Dendritic cell treated with granulocyte-macrophage colony-stimulating factor and Interleukin-4, amounts not matched to agents 40 ng/mL and 50 ng/mL, for 4 days (primary cell): ENCODE results near the gene SUCO.
"Not testable (repeated sequence)": the region's sequence is repeated elsewhere in the genome, so short reads cannot be mapped to it uniquely, and the experiment has no call there.

Experiments used
- H3K27ac Mint-ChIP-seq: one replicate; pipeline ENCODE4 v1.8.0; 2022; ENCODE audit warnings: mild to moderate bottlenecking, mixed read lengths
- H3K27me3 Mint-ChIP-seq: one replicate; pipeline ENCODE4 v1.8.0; 2022; ENCODE audit warnings: mild to moderate bottlenecking, mixed read lengths
- H3K36me3 Mint-ChIP-seq: one replicate; pipeline ENCODE4 v1.8.0; 2022; ENCODE audit warnings: low read depth, mixed read lengths
- H3K4me1 Mint-ChIP-seq: one replicate; pipeline ENCODE4 v1.8.0; 2022; ENCODE audit warnings: low read depth, mixed read lengths
- H3K4me3 Mint-ChIP-seq: one replicate; pipeline ENCODE4 v1.8.0; 2022; ENCODE audit warnings: mild to moderate bottlenecking, moderate library complexity, mixed read lengths
- H3K9me3 Mint-ChIP-seq: one replicate; pipeline ENCODE4 v1.8.0; 2022; ENCODE audit warnings: mixed read lengths
- intact Hi-C: fragments of 100-400 bp; cut with micrococcal nuclease; formaldehyde crosslinking; loops from one replicate; pipeline ENCODE4 v1.15.0; 2022

SUCO gene

GRCh38 chr1:172620603-172621002 is 87.7 kb downstream of the SUCO start:
- Mint-ChIP-seq H3K36me3 (peaks cover 11% of the 10 kb centered on the region), H3K4me1 (peaks cover 32% of the 10 kb centered on the region), H3K9me3 (peaks cover 34% of the 10 kb centered on the region)
- intact Hi-C loops, H3K27ac Mint-ChIP-seq, H3K27me3 Mint-ChIP-seq, H3K4me3 Mint-ChIP-seq: not testable (repeated sequence)

GRCh38 chr1:172622541-172622940 is 89.6 kb downstream of the SUCO start:
- H3K4me3 Mint-ChIP-seq: no peak overlapping the region
- intact Hi-C loops: no loop called here
- peaks cover 23% of the 10 kb centered on the region for H3K4me1 Mint-ChIP-seq
- peaks cover 22% of the 10 kb centered on the region for H3K9me3 Mint-ChIP-seq
- H3K27me3 Mint-ChIP-seq: no peaks in the 10 kb centered on the region
- H3K36me3 Mint-ChIP-seq: peaks cover 11% of the 10 kb centered on the region
- no peak overlapping the region for H3K27ac Mint-ChIP-seq

DNA sequence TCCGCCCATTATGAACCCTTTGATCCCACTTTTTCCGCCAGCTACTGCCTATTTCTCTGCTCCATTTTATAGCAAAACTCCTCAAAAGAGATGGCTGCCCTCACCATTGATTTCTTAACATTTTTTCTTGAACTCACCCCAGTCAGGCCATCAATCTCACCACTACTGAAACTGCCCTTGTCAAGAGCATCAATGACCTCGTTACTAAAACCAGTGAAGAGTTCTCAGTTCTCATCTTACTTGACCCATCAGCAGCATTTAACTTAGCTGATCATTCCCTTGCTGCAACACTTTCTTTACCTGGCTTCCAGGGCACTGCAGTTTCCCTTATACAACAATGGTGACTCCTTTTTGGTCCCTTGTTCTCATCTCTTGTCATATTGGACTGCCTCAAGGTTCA is 90.8 kb downstream of the SUCO start:
- intact Hi-C loops: no loop called here
- peaks cover 23% of the 10 kb centered on the region for H3K4me1 Mint-ChIP-seq
- peaks cover 11% of the 10 kb centered on the region for H3K36me3 Mint-ChIP-seq
- no peaks in the 10 kb centered on the region for H3K27me3 Mint-ChIP-seq
- H3K27ac Mint-ChIP-seq: no peak overlapping the region
- peaks cover 22% of the 10 kb centered on the region for H3K9me3 Mint-ChIP-seq
- no peak overlapping the region for H3K4me3 Mint-ChIP-seq

DNA sequence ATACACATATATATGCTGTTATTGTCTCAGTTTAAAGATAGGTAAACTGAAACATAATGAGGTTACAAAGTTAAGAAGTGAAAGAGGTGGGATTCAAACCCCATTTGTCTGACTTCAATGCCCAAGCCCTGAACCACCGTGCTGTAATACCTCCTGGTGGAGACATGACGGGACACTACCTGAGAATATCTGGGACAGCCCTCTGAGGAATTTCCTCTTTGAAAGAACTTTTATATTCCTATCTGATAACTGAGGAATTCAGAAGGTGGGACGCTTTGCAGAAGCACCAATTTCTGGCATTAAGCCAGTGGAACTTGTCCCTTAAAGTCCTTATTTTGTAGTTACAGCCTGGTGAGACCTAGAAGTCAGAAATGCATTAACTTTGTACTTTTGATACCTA is 93.9 kb downstream of the SUCO start:
- Mint-ChIP-seq H3K9me3 (no peaks in the 10 kb centered on the region), H3K36me3 (no peaks in the 10 kb centered on the region), H3K27me3 (no peaks in the 10 kb centered on the region), H3K4me1 (peaks cover 40% of the 10 kb centered on the region), H3K4me3 (no peak overlapping the region), H3K27ac (no peak overlapping the region)
- intact Hi-C loops: no loop called here

DNA sequence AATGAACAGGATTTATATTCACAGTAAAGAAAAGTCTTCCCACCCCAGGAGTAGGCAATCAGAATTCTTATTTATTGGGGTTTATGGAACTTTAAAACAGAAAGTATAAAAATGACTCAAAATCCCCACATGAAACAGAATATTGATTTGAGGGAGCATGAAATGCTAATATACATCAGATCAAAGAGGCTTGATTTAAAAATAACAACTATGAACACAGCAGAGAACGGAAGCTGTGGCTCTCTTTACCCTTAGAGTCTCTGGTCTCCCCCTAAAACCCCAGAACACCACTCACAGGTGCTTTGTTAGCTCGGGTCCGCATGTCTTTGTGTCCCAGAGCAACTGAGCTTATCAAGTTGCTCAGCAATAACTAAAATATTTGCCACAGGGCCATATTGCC is 94.8 kb downstream of the SUCO start:
- H3K27me3 Mint-ChIP-seq: no peaks in the 10 kb centered on the region
- no peaks in the 10 kb centered on the region for H3K9me3 Mint-ChIP-seq
- no peaks in the 10 kb centered on the region for H3K36me3 Mint-ChIP-seq
- H3K27ac Mint-ChIP-seq: no peak overlapping the region
- H3K4me1 Mint-ChIP-seq: peaks cover 31% of the 10 kb centered on the region
- H3K4me3 Mint-ChIP-seq: no peak overlapping the region
- intact Hi-C loops: no loop called here

GRCh38 chr1:172628401-172628800 is 95.5 kb downstream of the SUCO start:
- no peak overlapping the region for H3K27ac Mint-ChIP-seq
- H3K9me3 Mint-ChIP-seq: no peaks in the 10 kb centered on the region
- no peak overlapping the region for H3K4me3 Mint-ChIP-seq
- H3K27me3 Mint-ChIP-seq: no peaks in the 10 kb centered on the region
- H3K36me3 Mint-ChIP-seq: no peaks in the 10 kb centered on the region
- H3K4me1 Mint-ChIP-seq: peaks cover 29% of the 10 kb centered on the region
- intact Hi-C loops: no loop called here

- intact Hi-C loops: no loop called here
- peaks cover 29% of the 10 kb centered on the region for H3K4me1 Mint-ChIP-seq
These were observed 96.2 kb downstream of the SUCO start for GRCh38 chr1:172629170-172629569.

DNA sequence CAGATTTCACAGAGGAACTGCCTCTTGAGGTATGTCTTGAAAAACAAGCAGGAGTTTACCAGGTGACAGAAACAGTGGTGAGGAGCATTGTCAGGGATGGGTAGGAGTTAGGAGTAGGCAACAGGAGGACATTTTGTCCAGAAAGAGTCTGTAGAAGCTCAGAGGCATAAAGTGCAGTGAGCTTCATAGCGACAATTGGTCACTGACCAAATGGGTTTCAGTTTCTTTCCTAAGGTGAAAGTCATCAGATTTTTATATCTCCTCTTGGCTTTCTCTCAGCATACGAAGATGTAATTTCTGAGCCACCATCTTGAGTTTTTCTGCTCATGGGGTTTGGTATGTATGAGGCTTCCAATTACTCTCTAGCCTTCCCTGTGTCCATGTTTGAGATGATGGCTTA is 96.7 kb downstream of the SUCO start:
- no peaks in the 10 kb centered on the region for H3K36me3 Mint-ChIP-seq
- H3K4me1 Mint-ChIP-seq: peaks cover 29% of the 10 kb centered on the region
- no peaks in the 10 kb centered on the region for H3K9me3 Mint-ChIP-seq
- no peak overlapping the region for H3K4me3 Mint-ChIP-seq
- H3K27ac Mint-ChIP-seq: no peak overlapping the region
- intact Hi-C loops: no loop called here
- no peaks in the 10 kb centered on the region for H3K27me3 Mint-ChIP-seq

More at GRCh38 chr1:172629170-172629569, 96.2 kb downstream of the SUCO start:
- Mint-ChIP-seq H3K4me3 (no peak overlapping the region), H3K9me3 (no peaks in the 10 kb centered on the region), H3K27ac (no peak overlapping the region), H3K27me3 (no peaks in the 10 kb centered on the region), H3K36me3 (no peaks in the 10 kb centered on the region)

- H3K36me3 Mint-ChIP-seq: no peaks in the 10 kb centered on the region
- H3K9me3 Mint-ChIP-seq: no peaks in the 10 kb centered on the region
- no peaks in the 10 kb centered on the region for H3K27me3 Mint-ChIP-seq
- no peak overlapping the region for H3K4me3 Mint-ChIP-seq
- intact Hi-C loops: no loop called here
- H3K27ac Mint-ChIP-seq: no peak overlapping the region
- peaks cover 28% of the 10 kb centered on the region for H3K4me1 Mint-ChIP-seq
These were observed 97.3 kb downstream of the SUCO start for GRCh38 chr1:172630056-172630818.

- H3K4me3 Mint-ChIP-seq: no peak overlapping the region
- H3K36me3 Mint-ChIP-seq: no peaks in the 10 kb centered on the region
- H3K27ac Mint-ChIP-seq: no peak overlapping the region
- H3K27me3 Mint-ChIP-seq: no peaks in the 10 kb centered on the region
- intact Hi-C loops: no loop called here
- H3K4me1 Mint-ChIP-seq: peaks cover 21% of the 10 kb centered on the region
- no peaks in the 10 kb centered on the region for H3K9me3 Mint-ChIP-seq
These were observed 97.9 kb downstream of the SUCO start for GRCh38 chr1:172630868-172631267.

DNA sequence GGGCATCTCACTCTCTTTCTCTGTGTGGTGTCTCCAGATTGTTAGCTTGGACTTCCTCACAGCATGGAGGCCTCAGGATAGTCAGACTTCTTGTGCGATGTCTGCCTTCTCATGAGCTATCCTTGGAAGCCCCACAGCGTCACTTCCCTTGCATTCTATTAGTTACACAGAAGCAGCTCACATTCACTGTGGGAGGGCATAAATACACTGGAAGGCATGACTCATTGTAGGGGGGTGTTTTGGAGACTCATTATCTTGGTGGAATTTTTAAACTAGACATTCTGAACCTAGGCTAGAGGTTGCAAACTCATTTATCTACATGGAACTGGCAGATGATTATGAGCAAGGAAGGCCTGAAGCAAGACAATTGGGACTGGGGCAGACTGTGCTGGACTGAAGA is 104.6 kb downstream of the SUCO start:
- H3K27me3 Mint-ChIP-seq: no peaks in the 10 kb centered on the region
- no peaks in the 10 kb centered on the region for H3K36me3 Mint-ChIP-seq
- intact Hi-C loops: no loop called here
- H3K4me3 Mint-ChIP-seq: no peak overlapping the region
- H3K9me3 Mint-ChIP-seq: peaks cover 13% of the 10 kb centered on the region
- no peak overlapping the region for H3K27ac Mint-ChIP-seq
- peaks cover 5% of the 10 kb centered on the region for H3K4me1 Mint-ChIP-seq

- Mint-ChIP-seq H3K4me1 (peaks cover 9% of the 10 kb centered on the region), H3K27me3 (no peaks in the 10 kb centered on the region), H3K27ac (no peak overlapping the region), H3K4me3 (no peak overlapping the region), H3K9me3 (peaks cover 13% of the 10 kb centered on the region), H3K36me3 (no peaks in the 10 kb centered on the region)
- intact Hi-C loops: no loop called here
These were observed 105.3 kb downstream of the SUCO start for GRCh38 chr1:172638249-172638648.

- Mint-ChIP-seq H3K27me3 (no peaks in the 10 kb centered on the region), H3K36me3 (no peaks in the 10 kb centered on the region), H3K9me3 (peaks cover 13% of the 10 kb centered on the region), H3K4me3 (no peak overlapping the region), H3K27ac (no peak overlapping the region), H3K4me1 (peaks cover 18% of the 10 kb centered on the region)
- intact Hi-C loops: no loop called here
These were observed 106.2 kb downstream of the SUCO start for GRCh38 chr1:172638885-172639831.

- Mint-ChIP-seq H3K4me3 (no peak overlapping the region), H3K36me3 (no peaks in the 10 kb centered on the region), H3K4me1 (peaks cover 25% of the 10 kb centered on the region), H3K9me3 (peaks cover 13% of the 10 kb centered on the region), H3K27ac (no peak overlapping the region), H3K27me3 (peaks cover 1% of the 10 kb centered on the region)
- intact Hi-C loops: no loop called here
These were observed 107.2 kb downstream of the SUCO start for GRCh38 chr1:172640111-172640510.
